Adrenal gland (tissue), 5 donors: Measurements from ENCODE around the gene PHOSPHO1.

Source experiments
- POLR2A ChIP-seq, 2 donors: fragments of 450-650 bp; IDR thresholded peaks; one replicate each; pipeline ENCODE4 v1.6.1; 2017; ENCODE audit warnings: antibody characterized with exemption in 2 of 2, mild to moderate bottlenecking in 2 of 2, moderate library complexity in 1 of 2
- TF ChIP-seq, protein P1 (sequence below), 6 experiments: fragments of 450-650 bp in 4 of 6; fragments of 200-600 bp in 2 of 6; sonication (generic) in 1 of 6; IDR thresholded peaks; 1 replicate in 5 of 6; 2 replicates in 1 of 6; pipeline versions ENCODE4 v1.5.1 to v1.8.0; 2016 to 2021; ENCODE audit warnings: antibody characterized with exemption in 6 of 6, mild to moderate bottlenecking in 2 of 6, moderate library complexity in 1 of 6
- donor health status: DM: no; HTN: no; CAD: no.

DNA sequence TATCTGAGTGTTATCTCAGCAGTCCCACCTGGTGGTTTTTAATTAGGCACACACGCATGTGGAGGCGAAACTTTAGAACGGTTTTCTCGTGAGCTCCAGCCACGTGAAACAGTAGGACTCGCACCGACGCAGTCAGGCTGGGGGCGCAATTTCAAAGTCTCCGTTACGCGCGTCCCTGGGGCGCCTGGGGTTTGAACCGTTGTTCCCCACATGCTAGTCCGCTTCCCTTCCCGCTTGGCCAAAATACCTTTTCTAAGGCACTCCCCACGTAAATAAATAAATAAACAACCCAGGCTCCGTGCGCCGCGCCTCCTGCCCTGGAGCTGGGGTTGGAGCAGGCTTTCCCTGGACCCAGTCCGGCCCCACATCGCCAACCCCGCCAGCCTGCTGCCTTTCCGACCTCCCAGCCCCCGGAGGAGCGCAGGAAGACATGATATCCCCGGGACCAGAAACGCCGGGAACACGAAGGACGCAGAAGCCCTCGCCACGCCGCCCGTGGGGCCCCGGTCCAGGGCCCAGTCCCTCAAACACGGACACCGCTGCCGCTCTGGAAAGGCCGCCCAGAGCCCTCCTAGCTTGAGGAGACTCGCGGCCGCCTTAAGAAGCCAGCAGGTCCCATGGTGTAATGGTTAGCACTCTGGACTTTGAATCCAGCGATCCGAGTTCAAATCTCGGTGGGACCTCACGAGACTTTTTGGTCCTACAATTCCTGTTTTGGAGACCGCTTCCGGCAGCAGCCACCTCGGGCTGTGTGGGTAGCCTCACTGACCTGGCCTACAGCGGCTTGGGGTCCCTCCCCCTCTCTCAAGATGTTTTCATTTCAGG lies 38.5 kb downstream of the PHOSPHO1 start:
- peak; percentile 24 to 42 for TF ChIP-seq POLR2A (IDR thresholded peaks at IDR 0.05)
- TF ChIP-seq, protein P1, sequence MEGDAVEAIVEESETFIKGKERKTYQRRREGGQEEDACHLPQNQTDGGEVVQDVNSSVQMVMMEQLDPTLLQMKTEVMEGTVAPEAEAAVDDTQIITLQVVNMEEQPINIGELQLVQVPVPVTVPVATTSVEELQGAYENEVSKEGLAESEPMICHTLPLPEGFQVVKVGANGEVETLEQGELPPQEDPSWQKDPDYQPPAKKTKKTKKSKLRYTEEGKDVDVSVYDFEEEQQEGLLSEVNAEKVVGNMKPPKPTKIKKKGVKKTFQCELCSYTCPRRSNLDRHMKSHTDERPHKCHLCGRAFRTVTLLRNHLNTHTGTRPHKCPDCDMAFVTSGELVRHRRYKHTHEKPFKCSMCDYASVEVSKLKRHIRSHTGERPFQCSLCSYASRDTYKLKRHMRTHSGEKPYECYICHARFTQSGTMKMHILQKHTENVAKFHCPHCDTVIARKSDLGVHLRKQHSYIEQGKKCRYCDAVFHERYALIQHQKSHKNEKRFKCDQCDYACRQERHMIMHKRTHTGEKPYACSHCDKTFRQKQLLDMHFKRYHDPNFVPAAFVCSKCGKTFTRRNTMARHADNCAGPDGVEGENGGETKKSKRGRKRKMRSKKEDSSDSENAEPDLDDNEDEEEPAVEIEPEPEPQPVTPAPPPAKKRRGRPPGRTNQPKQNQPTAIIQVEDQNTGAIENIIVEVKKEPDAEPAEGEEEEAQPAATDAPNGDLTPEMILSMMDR (IDR thresholded peaks at IDR 0.05) = peak in 4 of 6 experiments; percentile 18 to 31 (median 28)
